Measurements from ENCODE around the gene APC.

- TF ChIP-seq CTCF (IDR thresholded peaks at IDR 0.05) = no peak
- TF ChIP-seq SIN3A (IDR thresholded peaks at IDR 0.05; ENCODE audit: borderline replicate concordance, insufficient read depth, low read depth, low read length) = no peak
- TF ChIP-seq REST (IDR thresholded peaks at IDR 0.05; ENCODE audit: insufficient read depth in 1 of 2, low read depth in 2 of 2, low read length in 1 of 2) = no peak
- TF ChIP-seq POLR2AphosphoS5 (IDR thresholded peaks at IDR 0.05; ENCODE audit: low read depth, low read length) = no peak
- TF ChIP-seq TCF7L2 (IDR thresholded peaks at IDR 0.05; ENCODE audit: low read depth, low read length) = no peak
Measured at GRCh38 chr5:112830378-112830777, 92.7 kb downstream of the APC start.
